Thyroid gland (tissue), 4 donors: Measurements from ENCODE around the gene DUSP28.

Experiments
- POLR2A ChIP-seq, 2 donors: fragments of 450-650 bp; IDR thresholded peaks; one replicate each; pipeline ENCODE4 v1.6.1; 2017; ENCODE audit warnings: antibody characterized with exemption in 2 of 2, mild to moderate bottlenecking in 2 of 2, moderate library complexity in 1 of 2
- TF ChIP-seq, protein P1 (sequence below), 6 experiments: fragments of 200-600 bp in 3 of 6; fragments of 450-650 bp in 3 of 6; sonication (generic) in 3 of 6; IDR thresholded peaks; one replicate each; pipeline ENCODE4 v1.5.1; 2016 to 2019; ENCODE audit warnings: antibody characterized with exemption in 6 of 6, mild to moderate bottlenecking in 2 of 6, inconsistent platforms in 1 of 6, moderate library complexity in 1 of 6

DNA sequence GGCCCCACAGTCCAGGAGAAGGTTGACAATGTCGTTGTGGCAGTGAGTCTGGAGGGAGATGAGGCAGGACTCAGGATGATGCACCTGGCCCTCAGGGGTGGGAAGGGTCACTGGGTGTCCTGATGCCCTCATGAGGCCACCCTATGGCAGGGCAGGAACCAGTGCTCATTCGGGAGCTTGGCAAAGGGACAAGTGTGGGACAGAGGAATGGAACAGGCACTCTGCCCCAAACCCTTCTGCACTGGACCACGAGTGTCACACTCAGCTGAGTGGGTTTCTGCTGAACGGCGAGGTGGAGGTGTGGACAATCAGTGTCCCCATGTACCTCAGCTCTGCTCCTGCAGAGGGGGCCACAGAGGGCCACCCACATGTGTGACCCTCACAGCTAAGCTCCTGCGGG, 34.4 kb upstream of the DUSP28 start:
- TF ChIP-seq, protein P1, sequence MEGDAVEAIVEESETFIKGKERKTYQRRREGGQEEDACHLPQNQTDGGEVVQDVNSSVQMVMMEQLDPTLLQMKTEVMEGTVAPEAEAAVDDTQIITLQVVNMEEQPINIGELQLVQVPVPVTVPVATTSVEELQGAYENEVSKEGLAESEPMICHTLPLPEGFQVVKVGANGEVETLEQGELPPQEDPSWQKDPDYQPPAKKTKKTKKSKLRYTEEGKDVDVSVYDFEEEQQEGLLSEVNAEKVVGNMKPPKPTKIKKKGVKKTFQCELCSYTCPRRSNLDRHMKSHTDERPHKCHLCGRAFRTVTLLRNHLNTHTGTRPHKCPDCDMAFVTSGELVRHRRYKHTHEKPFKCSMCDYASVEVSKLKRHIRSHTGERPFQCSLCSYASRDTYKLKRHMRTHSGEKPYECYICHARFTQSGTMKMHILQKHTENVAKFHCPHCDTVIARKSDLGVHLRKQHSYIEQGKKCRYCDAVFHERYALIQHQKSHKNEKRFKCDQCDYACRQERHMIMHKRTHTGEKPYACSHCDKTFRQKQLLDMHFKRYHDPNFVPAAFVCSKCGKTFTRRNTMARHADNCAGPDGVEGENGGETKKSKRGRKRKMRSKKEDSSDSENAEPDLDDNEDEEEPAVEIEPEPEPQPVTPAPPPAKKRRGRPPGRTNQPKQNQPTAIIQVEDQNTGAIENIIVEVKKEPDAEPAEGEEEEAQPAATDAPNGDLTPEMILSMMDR (IDR thresholded peaks at IDR 0.05), result no peak
- TF ChIP-seq POLR2A (IDR thresholded peaks at IDR 0.05), result no peak
